ENCODE results near the gene PGC.

Gene PGC

GRCh38 chr6:41690541-41691330 is 56.5 kb downstream of the PGC start:
- no peak for DNase-seq (ENCODE audit: extremely low read depth, low read depth)
- TF ChIP-seq CTCF (IDR thresholded peaks at IDR 0.05; ENCODE audit: low read depth, low read length): no peak

GRCh38 chr6:41689171-41690008 is 57.8 kb downstream of the PGC start:
- no peak for DNase-seq (ENCODE audit: extremely low read depth, low read depth)
- TF ChIP-seq CTCF (IDR thresholded peaks at IDR 0.05; ENCODE audit: low read depth, low read length): no peak

GRCh38 chr6:41688256-41688965 is 58.8 kb downstream of the PGC start:
- no peak for TF ChIP-seq CTCF (IDR thresholded peaks at IDR 0.05; ENCODE audit: low read depth, low read length)

GRCh38 chr6:41687501-41688175 is 59.6 kb downstream of the PGC start:
- no peak for DNase-seq (ENCODE audit: extremely low read depth, low read depth)
- TF ChIP-seq CTCF (IDR thresholded peaks at IDR 0.05; ENCODE audit: low read depth, low read length): no peak

More at GRCh38 chr6:41688256-41688965, 58.8 kb downstream of the PGC start:
- DNase-seq (ENCODE audit: extremely low read depth, low read depth): no peak
